ENCODE measurements around the gene DNAJC5.
A peak's percentile ranks its signal among the peaks of the same experiment; 100 is the strongest.
"Not testable (repeated sequence)": the region's sequence is repeated elsewhere in the genome, so short reads cannot be mapped to it uniquely, and the experiment has no call there.

Gene DNAJC5

GRCh38 chr20:63967330-63968135, 72.6 kb downstream of the DNAJC5 start:
- DNase-seq (ENCODE audit: low spot score) (no peak), FAIRE-seq (no peak)

- no peak for FAIRE-seq
- DNase-seq (ENCODE audit: low spot score) = no peak
Measured at GRCh38 chr20:63968136-63968927, 73.4 kb downstream of the DNAJC5 start.

- DNase-seq (ENCODE audit: low spot score) (no peak), FAIRE-seq (no peak)
Measured at GRCh38 chr20:63968928-63969760, 74.2 kb downstream of the DNAJC5 start.

- no peak for DNase-seq (ENCODE audit: low spot score)
- FAIRE-seq = no peak
Measured at GRCh38 chr20:63969838-63970713, 75.2 kb downstream of the DNAJC5 start, which contains the start of gene ZNF512B. Gene ZNF512B, minus strand, starts transcription at chr20:63969930. Its CDS starts 1,980 bp downstream, at chr20:63967950.

- FAIRE-seq = no peak
Measured at GRCh38 chr20:63970714-63971431, 75.9 kb downstream of the DNAJC5 start.

GRCh38 chr20:63971960-63972311, 77.0 kb downstream of the DNAJC5 start:
- FAIRE-seq; DNase-seq (ENCODE audit: low spot score): not testable (repeated sequence)

More at GRCh38 chr20:63970714-63971431, 75.9 kb downstream of the DNAJC5 start:
- DNase-seq (ENCODE audit: low spot score) = no peak

- DNase-seq (ENCODE audit: low spot score) (no peak), FAIRE-seq (no peak)
Measured at GRCh38 chr20:63972312-63973159, 77.6 kb downstream of the DNAJC5 start.

- DNase-seq (ENCODE audit: low spot score) = no peak
- FAIRE-seq = no peak
Measured at GRCh38 chr20:63973160-63973479, 78.2 kb downstream of the DNAJC5 start.

GRCh38 chr20:63973636-63974401, 78.9 kb downstream of the DNAJC5 start:
- FAIRE-seq (no peak), DNase-seq (ENCODE audit: low spot score) (peak; percentile 65)

GRCh38 chr20:63974402-63975200, 79.7 kb downstream of the DNAJC5 start:
- FAIRE-seq (no peak), DNase-seq (ENCODE audit: low spot score) (no peak)

- not testable (repeated sequence) for FAIRE-seq; DNase-seq (ENCODE audit: low spot score)
Measured at GRCh38 chr20:63976511-63976910, 81.6 kb downstream of the DNAJC5 start.

GRCh38 chr20:63976980-63977738, 82.2 kb downstream of the DNAJC5 start:
- FAIRE-seq (no peak), DNase-seq (ENCODE audit: low spot score) (no peak)

GRCh38 chr20:63977739-63978276, 82.9 kb downstream of the DNAJC5 start:
- DNase-seq (ENCODE audit: low spot score) (peak; percentile 89), FAIRE-seq (no peak)

- FAIRE-seq = no peak
- DNase-seq (ENCODE audit: low spot score) = peak; percentile 58
Measured at GRCh38 chr20:63978319-63979228, 83.6 kb downstream of the DNAJC5 start.

- DNase-seq (ENCODE audit: low spot score) (no peak), FAIRE-seq (no peak)
Measured at GRCh38 chr20:63979229-63979556, 84.3 kb downstream of the DNAJC5 start.
